Measurements from ENCODE around the gene PXN.

The PXN gene

DNA sequence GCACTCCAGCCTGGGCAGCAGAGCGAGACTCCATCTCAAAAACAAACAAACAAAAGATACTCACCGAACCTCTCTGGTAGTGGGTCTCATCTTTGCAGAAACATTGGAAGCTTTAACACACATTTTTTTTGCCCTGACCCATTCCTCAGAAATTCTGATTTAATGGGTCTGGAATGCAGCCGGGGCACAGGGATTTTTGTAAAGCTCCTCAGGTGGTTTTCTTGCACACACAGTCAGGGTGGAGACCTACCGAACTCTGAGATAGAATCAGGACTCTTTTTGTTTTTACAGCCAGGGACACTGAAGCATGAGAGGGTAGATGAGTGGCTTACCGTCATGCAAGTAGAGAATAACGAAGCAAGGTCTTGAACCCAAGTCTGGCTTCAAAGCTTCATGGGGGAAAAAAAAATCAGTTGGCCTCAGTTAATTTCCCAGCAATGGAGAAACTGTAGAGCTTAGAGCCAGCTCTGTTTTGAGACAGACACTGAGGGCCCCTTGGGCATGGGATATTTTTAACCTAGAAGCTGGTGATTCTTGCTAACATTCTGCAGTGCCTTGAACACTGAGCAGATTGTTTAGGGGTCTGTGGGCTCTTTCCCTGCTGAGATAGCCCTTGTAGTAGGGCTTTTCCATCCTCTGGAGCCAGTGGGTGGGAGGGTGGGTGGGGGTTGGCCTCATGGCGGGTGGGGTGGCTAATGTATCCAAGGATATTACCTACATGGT lies 21.4 kb upstream of the PXN start:
- TF ChIP-seq, protein P1, sequence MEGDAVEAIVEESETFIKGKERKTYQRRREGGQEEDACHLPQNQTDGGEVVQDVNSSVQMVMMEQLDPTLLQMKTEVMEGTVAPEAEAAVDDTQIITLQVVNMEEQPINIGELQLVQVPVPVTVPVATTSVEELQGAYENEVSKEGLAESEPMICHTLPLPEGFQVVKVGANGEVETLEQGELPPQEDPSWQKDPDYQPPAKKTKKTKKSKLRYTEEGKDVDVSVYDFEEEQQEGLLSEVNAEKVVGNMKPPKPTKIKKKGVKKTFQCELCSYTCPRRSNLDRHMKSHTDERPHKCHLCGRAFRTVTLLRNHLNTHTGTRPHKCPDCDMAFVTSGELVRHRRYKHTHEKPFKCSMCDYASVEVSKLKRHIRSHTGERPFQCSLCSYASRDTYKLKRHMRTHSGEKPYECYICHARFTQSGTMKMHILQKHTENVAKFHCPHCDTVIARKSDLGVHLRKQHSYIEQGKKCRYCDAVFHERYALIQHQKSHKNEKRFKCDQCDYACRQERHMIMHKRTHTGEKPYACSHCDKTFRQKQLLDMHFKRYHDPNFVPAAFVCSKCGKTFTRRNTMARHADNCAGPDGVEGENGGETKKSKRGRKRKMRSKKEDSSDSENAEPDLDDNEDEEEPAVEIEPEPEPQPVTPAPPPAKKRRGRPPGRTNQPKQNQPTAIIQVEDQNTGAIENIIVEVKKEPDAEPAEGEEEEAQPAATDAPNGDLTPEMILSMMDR (IDR thresholded peaks at IDR 0.05): no peak

DNA sequence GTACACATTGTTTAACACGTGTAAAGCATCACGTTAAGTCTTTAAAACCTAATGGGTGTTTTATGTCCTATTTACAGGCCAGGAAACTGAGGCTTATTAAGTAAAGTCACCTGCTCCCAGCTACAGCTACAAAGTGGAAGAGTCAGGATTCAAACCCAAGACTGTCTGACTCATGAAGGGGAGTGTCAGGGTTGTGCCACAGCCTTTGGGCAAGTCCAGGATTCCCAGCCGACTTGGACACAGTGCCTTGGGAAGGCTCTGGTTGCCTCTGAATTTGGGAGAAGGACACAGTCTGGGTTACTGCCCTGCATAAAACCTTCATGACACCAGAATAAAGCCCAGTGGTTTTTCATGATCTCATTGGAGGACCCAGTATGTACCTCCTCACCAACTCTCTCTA lies 18.9 kb upstream of the PXN start:
- TF ChIP-seq, protein P1 (IDR thresholded peaks at IDR 0.05): no peak

DNA sequence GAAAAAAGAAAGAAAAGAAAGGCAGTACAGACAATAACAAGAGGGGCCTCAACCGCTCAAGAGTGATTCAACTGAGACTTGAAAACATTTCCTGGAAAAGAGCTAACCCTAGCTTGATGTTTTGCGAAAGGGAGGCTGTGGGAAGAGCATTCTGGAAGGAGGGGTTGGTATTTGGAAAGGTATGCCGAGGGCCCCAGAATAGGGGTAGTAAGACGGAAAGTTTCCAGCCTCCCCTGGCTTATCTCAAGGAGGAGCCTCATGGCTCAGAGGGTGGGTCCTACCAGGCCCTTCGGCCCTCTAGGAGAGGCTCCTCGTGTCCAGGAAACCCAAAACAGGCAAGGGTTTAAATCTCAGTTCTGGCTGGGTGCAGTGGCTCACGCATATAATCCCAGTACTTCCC lies 17.8 kb upstream of the PXN start:
- TF ChIP-seq, protein P1 (IDR thresholded peaks at IDR 0.05): no peak

DNA sequence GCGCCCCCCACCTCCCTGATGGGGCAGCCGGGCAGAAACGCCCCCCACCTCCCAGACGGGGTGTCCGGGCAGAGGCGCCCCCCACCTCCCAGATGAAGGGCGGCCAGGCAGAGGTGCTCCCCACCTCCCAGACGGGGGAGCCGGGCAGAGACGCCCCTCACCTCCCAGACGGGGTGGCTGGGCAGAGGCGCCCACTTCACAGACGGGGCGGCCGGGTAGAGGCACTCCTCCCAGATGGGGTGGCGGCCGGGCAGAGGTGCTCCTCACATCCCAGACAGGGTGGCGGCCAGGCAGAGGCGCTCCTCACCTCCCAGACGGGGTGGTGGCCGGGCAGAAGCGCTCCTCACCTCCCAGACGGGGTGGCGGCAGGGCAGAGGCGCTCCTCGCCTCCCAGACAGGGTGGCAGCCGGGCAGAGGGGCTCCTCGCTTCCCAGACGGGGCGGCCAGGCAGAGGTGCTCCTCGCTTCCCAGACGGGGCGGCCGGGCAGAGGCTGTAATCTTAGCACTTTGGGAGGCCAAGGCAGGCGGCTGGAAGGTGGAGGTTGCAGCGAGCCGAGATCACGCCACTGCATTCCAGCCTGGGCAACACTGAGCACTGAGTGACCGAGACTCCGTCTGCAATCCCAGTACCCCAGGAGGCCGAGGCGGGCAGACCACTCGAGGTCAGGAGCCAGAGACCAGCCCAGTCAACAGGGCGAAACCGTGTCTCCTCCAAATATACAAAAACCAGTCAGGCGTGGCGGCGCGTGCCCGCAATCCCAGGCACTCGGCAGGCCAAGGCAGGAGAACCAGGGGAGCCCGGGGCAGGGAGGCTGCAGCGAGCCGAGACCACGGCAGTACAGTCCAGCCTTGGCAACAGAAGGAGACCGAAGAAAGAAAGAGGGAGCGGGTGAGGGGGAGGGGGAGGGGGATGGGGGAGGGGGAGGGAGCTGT lies 12.9 kb upstream of the PXN start:
- TF ChIP-seq, protein P1 (IDR thresholded peaks at IDR 0.05): no peak

DNA sequence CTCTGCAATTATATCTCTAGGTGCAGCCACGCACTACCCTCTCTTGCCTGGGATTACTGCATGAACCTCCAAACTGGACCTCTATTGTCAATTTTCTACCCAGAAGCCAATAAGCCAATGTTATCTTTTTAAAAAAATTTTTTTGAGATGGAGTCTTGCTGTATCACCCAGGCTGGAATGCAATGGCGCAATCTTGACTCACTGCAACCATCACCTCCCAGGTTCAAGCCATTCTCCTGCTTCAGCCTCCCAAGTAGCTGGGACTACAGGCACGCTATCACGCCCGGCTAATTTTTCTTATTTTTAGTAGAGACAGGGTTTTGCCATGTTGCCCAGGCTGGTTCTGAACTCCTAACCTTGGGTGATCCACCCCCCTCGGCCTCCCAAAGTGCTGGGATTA lies 11.2 kb upstream of the PXN start:
- TF ChIP-seq, protein P1 (IDR thresholded peaks at IDR 0.05): no peak

DNA sequence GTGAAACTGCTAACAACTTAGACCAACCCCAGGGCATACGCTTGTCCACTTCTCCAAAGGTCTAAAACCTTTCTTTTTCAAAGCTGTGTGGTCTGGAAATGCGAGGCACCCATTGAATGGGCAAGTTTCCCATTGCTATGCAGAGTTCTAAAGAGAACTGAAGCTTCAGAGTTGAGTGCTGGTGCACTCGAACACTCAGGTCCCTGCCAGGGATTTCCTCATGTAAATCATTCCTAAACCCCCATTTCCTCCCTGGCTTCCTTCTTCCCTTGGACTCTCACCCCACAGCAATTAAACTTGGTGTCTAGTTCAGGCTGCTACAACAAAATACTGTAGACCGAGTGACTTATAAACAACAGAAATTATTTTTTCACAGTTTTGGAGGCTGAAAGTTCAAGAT lies 2.2 kb upstream of the PXN start:
- TF ChIP-seq, protein P1 (IDR thresholded peaks at IDR 0.05): no peak

DNA sequence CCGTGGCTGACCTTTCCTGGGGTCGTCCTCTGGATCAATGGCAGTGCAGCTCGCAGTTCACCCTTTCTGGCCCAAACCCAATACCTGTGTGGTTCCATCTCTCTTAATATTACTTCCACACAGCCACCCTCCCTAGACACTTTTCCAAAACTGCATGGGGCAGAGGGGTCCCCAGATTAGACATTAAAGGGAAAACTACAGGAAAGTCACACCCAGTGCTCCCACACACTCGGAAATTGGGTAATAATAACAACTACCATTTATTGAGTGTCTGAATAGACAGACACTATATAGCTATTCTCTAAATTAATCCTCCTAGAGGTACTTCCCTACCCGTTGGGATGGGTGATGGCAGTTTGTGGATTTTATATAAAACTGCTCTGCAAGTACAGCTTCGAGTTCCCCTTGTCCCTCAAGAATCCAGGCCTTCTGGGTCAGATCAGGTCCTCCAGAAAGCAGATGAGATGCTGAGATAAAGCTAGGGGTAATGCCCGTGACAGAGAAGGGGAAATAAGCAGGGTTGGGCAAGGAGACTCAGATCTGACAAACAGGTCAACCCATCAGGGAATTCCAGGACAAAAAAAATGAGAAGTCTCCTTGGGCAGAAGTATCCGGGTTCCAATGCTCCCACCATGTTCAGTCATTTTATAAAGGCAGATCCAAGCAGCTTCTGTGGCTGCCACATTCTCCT lies 795 bp upstream of the PXN start:
- TF ChIP-seq, protein P1 (IDR thresholded peaks at IDR 0.05): no peak

Measured in LNCAP (cell line).